HG02852 (cell line): ENCODE data around the gene FOXJ2.
A peak's percentile ranks its signal among the peaks of the same experiment; 100 is the strongest.
"Not testable (repeated sequence)": the region's sequence is repeated elsewhere in the genome, so short reads cannot be mapped to it uniquely, and the experiment has no call there.

Experiments used
- ATAC-seq: cut with Tn5 transposase; IDR thresholded peaks from one replicate; pipeline ENCODE4 v1.9.1; 2021; ENCODE audit warnings: mild to moderate bottlenecking, moderate library complexity; ENCODE audit not compliant: unreplicated experiment

The FOXJ2 gene

DNA sequence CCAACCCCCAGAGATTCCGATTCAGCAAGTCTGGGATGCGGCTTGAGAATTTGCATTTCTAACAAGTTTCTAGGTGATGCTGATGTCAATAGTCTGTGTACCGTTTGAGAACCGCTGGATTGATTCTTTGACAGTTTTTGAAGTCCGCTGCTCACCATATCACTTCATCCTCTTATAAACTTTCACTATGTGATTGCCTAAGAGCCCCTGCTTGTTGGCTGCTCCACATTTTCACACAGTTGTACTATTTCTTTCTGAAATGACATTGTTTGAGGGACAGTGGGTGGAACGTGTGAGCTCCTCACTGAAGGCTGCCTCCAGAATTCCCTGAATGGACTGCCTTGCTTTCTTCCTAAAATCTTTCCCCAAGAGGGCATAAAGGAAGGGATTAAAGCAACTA lies 26.0 kb downstream of the FOXJ2 start:
- no peak for ATAC-seq

DNA sequence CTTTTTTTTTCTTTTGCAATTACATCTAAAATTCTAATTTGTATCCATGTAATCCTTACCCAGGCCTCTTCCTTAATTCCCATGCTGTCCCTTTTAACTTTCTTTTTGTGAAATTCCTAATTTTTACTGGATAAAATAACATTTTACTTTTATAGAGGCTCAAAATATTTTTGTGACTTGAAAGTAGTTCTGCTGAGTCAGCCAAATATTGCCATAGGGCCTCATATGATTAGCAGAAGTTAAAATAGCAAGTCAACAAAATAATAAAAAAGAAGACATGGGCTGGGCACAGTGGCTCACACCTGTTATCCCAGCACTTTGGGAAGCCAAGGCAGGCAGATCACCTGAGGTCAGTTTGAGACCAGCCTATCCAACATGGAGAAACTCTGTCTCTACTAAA lies 31.6 kb downstream of the FOXJ2 start:
- no peak for ATAC-seq

DNA sequence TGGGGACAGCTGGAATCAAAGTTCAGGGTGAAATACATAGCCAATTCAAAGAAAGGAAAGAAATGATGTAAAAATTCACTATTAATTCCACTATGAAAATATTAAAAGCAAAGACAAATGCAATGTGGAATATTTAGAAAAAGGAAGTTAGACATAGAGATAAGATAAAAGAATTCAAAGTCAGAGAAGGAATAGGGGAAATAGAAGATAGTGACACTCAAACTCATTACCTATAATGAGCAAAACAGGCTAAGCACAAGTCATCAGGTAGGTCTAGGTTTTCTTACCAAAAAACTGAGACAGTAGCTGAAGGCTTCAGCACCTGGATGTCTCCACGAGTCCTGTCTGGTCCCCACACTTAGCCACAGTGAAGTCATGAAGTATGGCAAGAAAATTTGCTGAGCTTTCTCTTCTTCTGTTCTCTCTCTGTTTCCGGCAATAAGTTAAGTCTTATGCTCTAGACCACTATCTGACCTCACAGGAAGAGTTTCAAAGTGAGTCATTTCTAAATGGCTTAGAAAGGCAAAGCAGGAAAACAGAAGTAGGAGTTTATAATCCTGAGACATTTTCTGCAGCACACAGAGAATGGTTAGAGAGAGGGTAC lies 33.6 kb downstream of the FOXJ2 start, which contains the start of gene C3AR1:
Gene C3AR1 (minus strand): TSS at position 369 of the 604 bp plus-strand sequence. CDS start 6,174 bp downstream, outside the sequence.
- peak; percentile 74 for ATAC-seq

DNA sequence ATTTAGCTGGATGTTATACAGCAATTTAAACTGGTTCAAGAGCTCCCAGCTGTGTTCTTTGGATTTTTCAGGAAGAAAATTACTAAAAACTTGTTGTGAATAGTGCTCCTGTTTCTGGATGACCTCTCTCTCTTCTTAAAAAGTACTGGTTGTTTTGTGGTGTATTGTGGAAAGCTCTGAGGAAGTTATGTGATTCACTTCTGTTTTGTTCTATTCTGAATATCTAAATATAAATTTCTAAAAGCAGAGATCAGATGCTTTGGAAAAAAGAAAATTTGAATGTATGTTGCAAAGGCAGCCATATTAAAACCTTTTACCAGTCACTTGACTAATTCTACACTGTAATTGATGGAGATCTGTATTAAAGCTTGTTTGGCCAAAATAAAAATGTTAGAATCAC lies 37.1 kb downstream of the FOXJ2 start:
- ATAC-seq: no peak

DNA sequence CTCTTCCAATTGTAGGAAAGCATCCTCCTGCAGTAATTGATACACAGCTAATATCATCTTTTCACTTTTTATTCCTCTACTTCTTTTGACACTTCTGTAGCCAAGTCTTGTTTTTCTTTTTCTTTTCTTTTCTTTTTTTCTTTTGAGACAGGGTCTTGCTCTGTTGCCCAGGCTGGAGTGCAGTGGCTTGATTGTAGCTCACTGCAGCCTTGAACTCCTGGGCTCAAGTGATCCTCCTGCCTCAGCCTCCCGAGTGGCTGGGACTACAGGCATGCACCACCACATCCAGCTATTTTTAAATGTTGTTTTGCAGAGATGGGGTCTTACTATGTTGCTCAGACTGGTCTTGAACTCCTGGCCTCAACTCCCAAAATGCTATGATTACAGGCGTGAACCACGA lies 39.3 kb downstream of the FOXJ2 start:
- not testable (repeated sequence) for ATAC-seq

DNA sequence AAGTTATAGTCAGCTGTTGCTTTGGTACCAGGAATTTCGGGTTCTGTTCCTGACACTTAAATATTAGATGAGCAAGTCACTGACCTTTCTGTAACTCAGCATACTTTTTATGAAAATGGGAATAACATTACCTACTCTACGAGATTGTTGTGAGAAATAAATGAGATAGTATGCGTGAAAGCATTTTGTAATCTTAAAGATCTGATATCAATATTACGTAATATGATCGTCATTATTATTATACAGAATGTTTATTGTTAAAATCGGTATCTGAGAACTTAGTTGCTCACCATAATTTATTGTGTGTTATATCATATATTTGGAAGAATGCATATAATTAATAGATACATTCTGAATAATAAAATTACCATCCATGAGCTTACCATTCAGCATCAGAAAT lies 43.4 kb downstream of the FOXJ2 start:
- ATAC-seq: no peak

DNA sequence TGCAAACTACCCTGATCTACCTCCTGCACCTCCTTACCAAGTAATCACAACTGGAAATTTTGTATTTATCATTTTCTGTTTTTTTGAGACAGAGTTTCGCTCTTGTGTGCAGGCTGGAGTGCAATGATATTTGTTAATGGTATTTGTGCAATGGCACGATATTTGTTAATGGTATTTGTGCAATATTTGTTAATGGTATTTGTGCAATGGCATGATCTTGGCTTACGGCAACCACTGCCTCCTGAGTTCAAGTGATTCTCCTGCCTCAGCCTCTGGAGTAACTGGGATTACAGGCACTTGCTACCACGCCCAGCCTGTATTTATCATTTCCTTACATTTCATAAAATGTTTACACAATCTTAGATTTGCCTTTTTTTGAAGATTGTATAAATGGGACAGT lies 43.9 kb downstream of the FOXJ2 start:
- ATAC-seq: no peak

DNA sequence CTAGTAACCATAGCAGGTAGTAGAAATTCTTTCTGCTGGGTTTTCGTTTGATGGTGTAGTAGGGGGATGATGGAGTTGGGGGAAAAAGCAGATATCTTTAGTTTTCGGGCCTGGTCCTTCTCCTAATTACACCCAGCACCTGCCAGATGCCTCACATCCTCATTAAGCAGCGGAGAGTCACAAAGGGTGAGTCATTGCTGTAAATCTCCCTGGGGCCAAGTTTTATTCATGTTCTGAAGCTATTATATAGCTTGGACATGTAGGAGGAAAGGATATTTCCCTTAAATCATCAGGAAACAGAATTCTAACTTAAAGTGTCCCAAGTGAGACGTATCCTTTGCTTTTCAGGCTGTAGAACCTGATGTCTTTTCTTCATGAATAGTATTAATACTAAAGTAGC lies 44.7 kb downstream of the FOXJ2 start:
- no peak for ATAC-seq

DNA sequence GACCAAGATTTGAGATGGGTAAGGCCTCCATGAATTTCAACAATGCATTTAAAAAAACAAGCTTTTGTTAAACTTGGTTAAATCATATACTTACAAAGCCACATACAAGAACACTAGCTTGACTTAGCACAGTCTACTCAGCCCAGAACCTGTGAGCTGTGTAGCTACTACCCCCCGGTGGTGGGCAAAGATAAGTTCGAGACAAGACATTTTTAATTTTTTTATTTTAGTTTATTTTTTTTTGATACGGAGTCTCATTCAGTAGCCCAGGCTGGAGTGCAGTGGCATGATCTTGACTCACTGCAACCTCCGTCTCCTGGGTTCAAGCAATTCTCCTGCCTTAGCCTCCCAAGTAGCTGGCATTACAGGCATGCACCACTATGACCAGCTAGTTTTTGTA lies 45.9 kb downstream of the FOXJ2 start:
- no peak for ATAC-seq

DNA sequence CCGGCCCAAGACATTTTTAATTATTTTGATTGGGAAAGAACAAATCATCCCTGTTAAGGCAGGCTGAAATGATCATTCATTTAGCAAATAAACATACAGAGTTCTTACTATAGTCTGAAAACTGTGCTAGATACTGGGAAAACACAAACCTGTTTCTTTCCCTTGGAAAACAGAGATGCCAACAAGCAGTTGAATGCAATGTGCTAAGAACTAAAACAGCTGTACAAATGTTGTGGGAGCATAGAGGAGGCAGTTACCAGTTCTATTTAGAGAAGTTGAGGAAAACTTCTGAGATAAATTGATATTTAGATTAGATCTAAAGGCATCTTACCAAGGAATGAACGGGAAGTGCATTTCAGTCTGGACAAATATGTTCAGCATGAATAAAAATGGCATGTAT lies 46.4 kb downstream of the FOXJ2 start:
- no peak for ATAC-seq

DNA sequence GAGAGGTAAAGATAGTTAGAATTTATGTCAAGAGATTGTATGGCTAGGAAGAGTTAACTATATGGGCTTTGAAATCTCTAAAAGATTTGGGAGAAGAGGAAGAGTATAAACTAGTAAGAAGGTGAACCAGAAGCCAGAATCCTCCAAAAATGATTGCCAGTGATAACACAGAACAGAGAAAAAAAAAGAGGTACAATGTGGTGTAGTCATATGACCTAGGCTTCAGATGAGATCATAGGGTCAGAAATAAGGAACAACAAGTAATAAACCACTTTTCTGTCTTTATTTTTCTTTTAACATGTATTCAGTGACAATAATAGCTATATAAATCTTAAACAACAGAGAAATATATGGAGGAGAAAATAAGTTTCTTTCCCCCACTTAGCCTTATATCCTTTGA lies 47.6 kb downstream of the FOXJ2 start:
- no peak for ATAC-seq

DNA sequence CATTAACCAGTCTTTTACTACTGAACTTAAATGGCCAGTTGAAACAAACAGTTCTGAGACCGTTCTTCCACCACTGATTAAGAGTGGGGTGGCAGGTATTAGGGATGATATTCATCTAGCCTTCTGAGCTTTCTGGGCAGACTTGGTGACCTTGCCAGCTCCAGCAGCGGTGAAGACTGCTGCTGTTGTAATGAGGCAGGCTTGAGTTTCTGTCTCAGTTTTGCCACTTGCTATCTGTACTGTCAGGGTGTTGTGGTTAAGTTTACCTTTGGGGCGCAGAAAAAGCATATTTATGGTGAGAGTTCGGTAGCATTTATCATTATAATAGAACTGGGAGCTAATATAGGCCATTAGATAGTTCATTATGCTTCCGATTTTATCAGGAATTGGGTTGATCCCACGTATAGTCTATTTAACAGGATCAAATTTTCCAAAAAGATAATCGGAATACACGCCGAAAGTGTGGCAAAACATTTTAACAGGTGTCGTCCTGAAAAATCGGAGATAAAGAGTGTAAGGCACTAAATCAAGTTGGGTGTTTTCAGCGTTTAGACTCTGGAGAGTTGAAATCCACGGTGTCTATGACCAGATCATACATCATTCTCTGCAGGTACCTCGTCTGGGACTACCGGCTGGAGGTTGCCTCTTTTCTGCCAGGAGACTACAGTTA lies 48.9 kb downstream of the FOXJ2 start:
- ATAC-seq: no peak

DNA sequence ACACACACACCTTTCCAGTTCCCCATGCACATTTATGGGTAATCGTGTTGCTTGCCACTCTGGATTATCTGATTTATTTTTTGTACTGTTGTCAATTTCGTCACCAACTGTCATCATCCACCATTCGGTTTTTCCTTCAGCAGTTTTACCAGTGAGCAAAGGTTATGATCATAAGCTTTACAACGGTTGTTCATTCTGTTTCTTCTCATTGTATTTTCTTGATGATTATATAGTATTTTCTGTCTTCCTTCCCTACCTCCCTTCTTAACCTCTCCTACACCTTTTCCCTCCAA lies 50.2 kb downstream of the FOXJ2 start:
- no peak for ATAC-seq

DNA sequence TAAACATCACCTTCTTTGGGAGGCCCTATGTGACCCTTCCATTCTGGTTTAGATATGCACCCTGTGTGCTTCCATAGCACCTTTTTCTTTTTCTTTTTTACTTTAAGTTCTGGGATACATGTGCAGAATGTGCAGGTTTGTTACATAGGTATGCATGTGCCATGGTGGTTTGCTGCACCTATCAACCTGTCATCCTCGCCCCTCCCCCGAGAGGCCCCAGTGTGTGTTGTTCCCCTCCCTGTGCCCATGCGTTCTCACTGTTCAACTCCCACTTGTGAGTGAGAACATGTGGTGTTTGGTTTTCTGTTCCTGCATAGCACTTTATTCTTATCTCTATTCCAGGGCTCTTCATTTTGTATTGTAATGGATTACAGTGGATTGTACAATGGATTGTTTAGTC lies 51.8 kb downstream of the FOXJ2 start:
- not testable (repeated sequence) for ATAC-seq

DNA sequence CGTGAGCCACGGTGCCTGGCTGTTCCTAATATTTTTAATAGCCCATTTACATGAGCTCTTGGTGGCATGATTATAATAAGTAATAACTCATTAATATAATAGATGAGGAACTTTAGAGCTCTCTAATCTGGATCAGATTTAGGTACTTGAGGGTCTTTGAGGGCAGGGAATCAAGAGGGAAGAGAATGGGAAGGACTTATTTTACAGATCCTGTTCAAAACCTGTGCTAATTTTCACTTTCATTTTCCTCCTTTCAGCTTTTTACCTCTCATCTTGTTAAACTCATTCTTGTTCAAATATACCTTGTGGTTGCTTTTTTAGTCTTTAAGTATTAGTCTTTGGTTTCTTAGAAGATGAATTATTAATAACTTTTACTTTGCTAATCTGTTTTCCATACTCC lies 55.1 kb downstream of the FOXJ2 start:
- no peak for ATAC-seq

DNA sequence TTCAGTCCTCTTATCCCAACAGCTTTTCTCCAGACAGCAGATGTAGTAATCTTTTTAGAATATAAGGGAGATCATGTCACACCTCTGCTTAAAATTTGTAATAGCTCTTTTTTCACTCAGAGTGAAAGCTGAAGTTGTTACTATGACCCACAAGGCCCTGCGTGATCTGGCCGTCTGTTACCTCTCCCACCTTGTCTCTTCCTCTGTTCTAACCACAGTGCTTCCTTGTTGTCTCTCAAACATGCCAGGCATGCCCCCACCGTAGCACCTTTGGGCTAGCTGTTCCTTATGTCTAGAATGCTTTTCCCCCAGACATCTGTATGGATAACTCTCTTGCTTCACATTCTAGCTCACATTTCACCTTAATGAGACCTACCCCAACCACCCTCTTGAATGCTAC lies 56.1 kb downstream of the FOXJ2 start:
- peak; percentile 62 for ATAC-seq

DNA sequence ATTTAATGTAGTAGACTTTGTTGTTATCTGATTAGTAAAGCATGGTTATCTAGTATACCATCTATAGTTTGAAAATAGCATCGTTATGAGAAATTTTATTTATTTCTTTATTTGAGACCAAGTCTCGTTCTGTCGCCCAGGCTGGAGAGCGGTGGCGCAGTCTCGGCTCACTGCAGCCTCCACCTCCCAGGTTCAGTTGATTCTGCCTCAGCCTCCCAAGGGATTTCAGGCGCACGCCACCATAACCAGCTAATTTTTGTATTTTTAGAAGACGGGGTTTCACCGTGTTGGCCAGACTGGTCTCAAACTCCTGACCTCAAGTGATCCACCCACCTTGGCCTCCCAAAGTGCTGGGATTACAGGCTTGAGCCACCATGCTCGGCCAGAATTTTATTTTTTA lies 56.8 kb downstream of the FOXJ2 start:
- ATAC-seq: not testable (repeated sequence)

DNA sequence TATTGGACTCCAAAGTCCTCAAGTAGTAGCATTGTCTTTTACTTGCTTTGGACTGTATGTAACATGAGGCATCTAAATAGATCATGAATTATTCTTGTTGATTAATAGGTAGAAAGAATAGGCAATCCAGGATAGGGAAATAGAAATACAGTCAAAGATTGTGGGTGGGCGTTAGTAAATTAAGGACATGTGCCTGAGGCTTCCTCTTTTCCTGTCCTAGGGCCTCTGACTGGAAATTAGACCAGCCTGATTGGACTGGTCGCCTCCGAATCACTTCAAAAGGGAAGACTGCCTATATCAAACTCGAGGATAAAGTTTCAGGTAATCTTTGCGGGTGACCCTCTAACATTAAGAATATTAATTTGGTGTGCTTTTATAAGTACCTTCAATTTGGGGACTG lies 57.2 kb downstream of the FOXJ2 start:
- no peak for ATAC-seq

DNA sequence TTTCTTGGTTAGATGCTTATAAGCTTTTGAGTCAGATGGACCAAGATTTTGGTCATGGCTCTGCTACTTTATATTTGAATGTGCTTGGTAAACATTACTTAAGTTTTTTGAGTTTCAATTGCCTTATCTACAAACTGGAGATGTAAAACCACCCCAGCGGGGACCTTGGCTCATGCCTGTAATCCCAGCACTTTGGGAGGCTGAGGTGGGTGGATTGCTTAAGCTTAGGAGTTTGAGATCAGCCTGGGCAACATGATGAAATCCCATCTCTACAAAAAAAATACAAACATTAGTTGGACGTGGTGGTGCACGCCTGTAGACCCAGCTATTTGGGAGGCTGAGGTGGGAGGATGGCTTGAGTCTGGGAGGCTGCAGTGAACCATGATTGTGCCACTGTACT lies 60.8 kb downstream of the FOXJ2 start:
- no peak for ATAC-seq

DNA sequence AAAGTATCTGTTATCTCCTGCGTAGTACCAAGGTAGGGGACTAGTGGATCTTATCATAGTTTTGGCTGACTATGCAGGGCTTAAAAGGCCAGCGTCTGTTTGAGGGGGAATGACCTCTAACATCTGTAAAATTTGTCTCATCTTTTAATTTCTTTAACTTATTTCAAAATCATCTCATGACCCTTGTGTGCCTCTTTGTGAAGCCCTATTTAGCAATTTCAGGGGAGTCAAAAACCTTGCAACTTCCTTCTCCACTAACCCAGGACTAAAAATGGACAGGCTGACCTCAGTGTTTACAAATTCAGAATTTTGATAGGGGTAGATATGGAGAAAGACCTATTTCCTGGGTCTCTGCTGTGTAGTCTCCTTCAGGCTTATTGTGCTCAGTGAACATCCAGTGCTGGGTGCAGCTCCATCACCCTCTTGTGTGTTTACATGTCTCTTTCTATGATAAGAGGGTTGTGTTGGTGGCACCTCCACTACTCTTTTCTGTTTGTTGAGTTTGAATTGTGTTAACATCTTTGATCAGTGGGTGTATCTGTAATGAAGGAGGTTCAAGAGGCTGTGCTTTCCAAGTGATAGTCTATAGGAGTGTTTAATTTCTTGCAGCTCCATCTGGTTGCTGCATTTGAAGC lies 63.9 kb downstream of the FOXJ2 start:
- ATAC-seq: no peak

DNA sequence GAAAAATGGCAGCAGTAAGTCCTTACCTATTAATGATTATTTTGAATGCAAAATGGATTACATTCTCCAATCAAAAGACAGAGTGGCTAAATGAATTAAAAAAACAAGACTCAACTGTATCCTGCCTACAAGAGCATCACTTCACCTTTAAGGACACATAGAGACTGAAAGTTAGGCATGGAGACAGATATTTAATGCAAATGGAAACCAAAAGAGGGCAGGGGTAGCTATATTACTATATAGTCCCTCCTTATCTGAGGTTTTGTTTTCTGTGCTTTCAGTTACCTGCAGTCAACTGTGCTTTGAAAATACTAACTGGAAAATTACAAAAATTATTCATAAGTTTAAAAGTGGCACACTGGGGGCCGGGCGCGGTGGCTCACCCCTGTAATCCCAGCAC lies 66.7 kb downstream of the FOXJ2 start:
- no peak for ATAC-seq
